GM19397 (cell line): ENCODE data around the gene TMF1.
A peak's percentile ranks its signal among the peaks of the same experiment; 100 is the strongest.

Experiments used
- ATAC-seq: cut with Tn5 transposase; IDR thresholded peaks from one replicate; pipeline ENCODE4 v1.9.1; 2021; ENCODE audit warnings: mild to moderate bottlenecking, moderate library complexity; ENCODE audit not compliant: unreplicated experiment

The TMF1 gene

GRCh38 chr3:68984011-68984530 lies 68.1 kb downstream of the TMF1 start:
- ATAC-seq = no peak

- ATAC-seq = no peak
These were observed 74.5 kb downstream of the TMF1 start for GRCh38 chr3:68977486-68978167.

- ATAC-seq = no peak
These were observed 77.4 kb downstream of the TMF1 start for GRCh38 chr3:68974711-68975110.

GRCh38 chr3:68973639-68974038 lies 78.5 kb downstream of the TMF1 start:
- ATAC-seq = no peak

- peak; percentile 84 for ATAC-seq
These were observed 79.7 kb downstream of the TMF1 start for GRCh38 chr3:68972358-68972979.
